ENCODE measurements around the gene FAM149B1.

FAM149B1 gene

GRCh38 chr10:73205890-73206289 lies 38.0 kb downstream of the FAM149B1 start:
- H3K79me2 ChIP-seq (ENCODE audit: insufficient read depth, low read length), result no peaks in the 10 kb centered on the region
- no peaks in the 10 kb centered on the region for H3K9me2 ChIP-seq (ENCODE audit: low read depth, low read length)
- no peak overlapping the region for H3K4me2 ChIP-seq (ENCODE audit: low read length)
- TF ChIP-seq CTCF (IDR thresholded peaks at IDR 0.05; ENCODE audit: low read length), result no peak
- no peak for TF ChIP-seq EZH2 (IDR thresholded peaks at IDR 0.05; ENCODE audit: borderline replicate concordance, low read length)
- no peak overlapping the region for H3K9ac ChIP-seq (ENCODE audit: low read length)
- no peaks in the 10 kb centered on the region for H3K4me1 ChIP-seq (ENCODE audit: insufficient read depth, low read length, severe bottlenecking)
- no peaks in the 10 kb centered on the region for H4K20me1 ChIP-seq (ENCODE audit: insufficient read depth, low read length)
- no peak overlapping the region for H3K27ac ChIP-seq (ENCODE audit: low read depth, low read length, poor library complexity, severe bottlenecking)
- H3K27me3 ChIP-seq (ENCODE audit: insufficient read depth, low read length), result no peaks in the 10 kb centered on the region
- peaks cover 5% of the 10 kb centered on the region; the same call in 1 of the 2 replicates for H3K9me3 ChIP-seq (ENCODE audit: low read length)
- no peak overlapping the region for H3K4me3 ChIP-seq (ENCODE audit: low read depth, low read length, poor library complexity, severe bottlenecking)
- H3K36me3 ChIP-seq (ENCODE audit: insufficient read depth, low read length), result no peaks in the 10 kb centered on the region
- no peak overlapping the region for H2AFZ ChIP-seq (ENCODE audit: low read length)
- H3F3A ChIP-seq (ENCODE audit: insufficient read depth, low read length), result no peaks in the 10 kb centered on the region

DNA sequence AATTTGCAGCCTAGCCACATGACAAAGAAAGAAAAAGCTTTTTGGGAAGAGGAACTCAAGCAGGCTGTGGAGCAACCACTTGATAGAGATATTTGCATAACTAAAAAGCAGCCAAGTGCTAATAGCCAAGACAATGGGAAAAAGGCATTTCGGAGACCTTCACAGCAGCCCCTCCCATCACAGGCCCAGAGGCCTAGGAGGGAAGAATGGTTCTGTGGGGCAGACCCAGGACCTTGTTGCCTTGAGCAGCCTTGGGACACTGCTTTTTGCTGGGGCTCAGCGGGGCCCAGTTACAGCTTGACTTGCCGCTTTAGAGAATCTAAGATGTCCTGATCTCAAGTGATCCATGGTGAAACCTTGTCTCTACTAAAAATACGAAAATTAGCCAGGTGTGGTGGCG lies 38.5 kb downstream of the FAM149B1 start:
- Histone ChIP-seq H3K4me2 (ENCODE audit: low read length) (no peak overlapping the region), H3K9me2 (ENCODE audit: low read depth, low read length) (no peaks in the 10 kb centered on the region), H4K20me1 (ENCODE audit: insufficient read depth, low read length) (no peaks in the 10 kb centered on the region), H3K4me1 (ENCODE audit: insufficient read depth, low read length, severe bottlenecking) (no peaks in the 10 kb centered on the region), H3K27ac (ENCODE audit: low read depth, low read length, poor library complexity, severe bottlenecking) (no peak overlapping the region), H2AFZ (ENCODE audit: low read length) (no peak overlapping the region), H3K79me2 (ENCODE audit: insufficient read depth, low read length) (no peaks in the 10 kb centered on the region), H3K9ac (ENCODE audit: low read length) (no peak overlapping the region), H3K36me3 (ENCODE audit: insufficient read depth, low read length) (no peaks in the 10 kb centered on the region), H3K9me3 (ENCODE audit: low read length) (peaks cover 5% of the 10 kb centered on the region; the same call in 1 of the 2 replicates), H3K27me3 (ENCODE audit: insufficient read depth, low read length) (no peaks in the 10 kb centered on the region), H3K4me3 (ENCODE audit: low read depth, low read length, poor library complexity, severe bottlenecking) (no peak overlapping the region), H3F3A (ENCODE audit: insufficient read depth, low read length) (no peaks in the 10 kb centered on the region)
- TF ChIP-seq EZH2 (IDR thresholded peaks at IDR 0.05; ENCODE audit: borderline replicate concordance, low read length), result no peak
- no peak for TF ChIP-seq CTCF (IDR thresholded peaks at IDR 0.05; ENCODE audit: low read length)

GRCh38 chr10:73207883-73208282 lies 40.0 kb downstream of the FAM149B1 start:
- H3K27ac ChIP-seq (ENCODE audit: low read depth, low read length, poor library complexity, severe bottlenecking), result no peak overlapping the region

More at GRCh38 chr10:73207883-73208282, 40.0 kb downstream of the FAM149B1 start:
- H3K27me3 ChIP-seq (ENCODE audit: insufficient read depth, low read length), result no peaks in the 10 kb centered on the region
- TF ChIP-seq CTCF (IDR thresholded peaks at IDR 0.05; ENCODE audit: low read length) (no peak), EZH2 (IDR thresholded peaks at IDR 0.05; ENCODE audit: borderline replicate concordance, low read length) (no peak)
- H3K4me2 ChIP-seq (ENCODE audit: low read length), result no peak overlapping the region
- H4K20me1 ChIP-seq (ENCODE audit: insufficient read depth, low read length), result no peaks in the 10 kb centered on the region
- no peak overlapping the region for H3K4me3 ChIP-seq (ENCODE audit: low read depth, low read length, poor library complexity, severe bottlenecking)
- no peak overlapping the region for H2AFZ ChIP-seq (ENCODE audit: low read length)
- H3F3A ChIP-seq (ENCODE audit: insufficient read depth, low read length), result no peaks in the 10 kb centered on the region
- no peaks in the 10 kb centered on the region for H3K36me3 ChIP-seq (ENCODE audit: insufficient read depth, low read length)
- H3K79me2 ChIP-seq (ENCODE audit: insufficient read depth, low read length), result no peaks in the 10 kb centered on the region
- H3K9me2 ChIP-seq (ENCODE audit: low read depth, low read length), result no peaks in the 10 kb centered on the region
- H3K4me1 ChIP-seq (ENCODE audit: insufficient read depth, low read length, severe bottlenecking), result no peaks in the 10 kb centered on the region
- H3K9ac ChIP-seq (ENCODE audit: low read length), result no peak overlapping the region
- H3K9me3 ChIP-seq (ENCODE audit: low read length), result peaks cover 5% of the 10 kb centered on the region; the same call in 1 of the 2 replicates
